OCI-LY1 (cell line): ENCODE results near the gene MCFD2.
A peak's percentile ranks its signal among the peaks of the same experiment; 100 is the strongest.

ENCODE experiments used
- H2AFZ ChIP-seq: fragments of 200-600 bp; sonication (generic), shearing (Covaris generic); 2 replicates; pipeline ENCODE4 v1.6.0; 2014; ENCODE audit warnings: antibody characterized with exemption, mild to moderate bottlenecking, low read length
- H3F3A ChIP-seq: fragments of 200-600 bp; sonication (generic), shearing (Covaris generic); 2 replicates; pipeline ENCODE4 v1.6.0; 2014; ENCODE audit warnings: mild to moderate bottlenecking, antibody characterized with exemption, low read length, moderate library complexity; ENCODE audit not compliant: insufficient read depth
- H3K27ac ChIP-seq: fragments of 200-600 bp; sonication (generic); 2 replicates; pipeline ENCODE4 v1.5.1; 2014; ENCODE audit warnings: low read length, mixed run types, mild to moderate bottlenecking, low read depth; ENCODE audit not compliant: poor library complexity, severe bottlenecking
- H3K27me3 ChIP-seq: fragments of 200-600 bp; sonication (generic); 2 replicates; pipeline ENCODE4 v1.6.0; 2014; ENCODE audit warnings: antibody characterized with exemption, mild to moderate bottlenecking, low read length, moderate library complexity; ENCODE audit not compliant: insufficient read depth
- H3K36me3 ChIP-seq: fragments of 200-600 bp; sonication (generic); 2 replicates; pipeline ENCODE4 v1.6.1; 2014; ENCODE audit warnings: mild to moderate bottlenecking, antibody characterized with exemption, low read length, moderate library complexity, mixed read lengths; ENCODE audit not compliant: insufficient read depth
- H3K4me1 ChIP-seq: fragments of 200-600 bp; sonication (generic); 2 replicates; pipeline ENCODE4 v1.5.1; 2014; ENCODE audit warnings: mild to moderate bottlenecking, low read length, moderate library complexity; ENCODE audit not compliant: insufficient read depth, severe bottlenecking
- H3K4me2 ChIP-seq: fragments of 200-600 bp; sonication (generic), shearing (Covaris generic); 2 replicates; pipeline ENCODE4 v1.6.1; 2014; ENCODE audit warnings: low read length
- H3K4me3 ChIP-seq: fragments of 200-600 bp; sonication (generic); 2 replicates; pipeline ENCODE4 v1.5.1; 2014; ENCODE audit warnings: low read length, low read depth, mild to moderate bottlenecking, mixed read lengths; ENCODE audit not compliant: poor library complexity, severe bottlenecking
- H3K79me2 ChIP-seq: fragments of 200-600 bp; shearing (Covaris generic); 2 replicates; pipeline ENCODE4 v1.6.1; 2016; ENCODE audit warnings: mixed run types, low read length, mixed read lengths; ENCODE audit not compliant: insufficient read depth
- H3K9ac ChIP-seq: fragments of 200-600 bp; sonication (generic), shearing (Covaris generic); 2 replicates; pipeline ENCODE4 v1.6.1; 2014; ENCODE audit warnings: mild to moderate bottlenecking, low read length, mixed read lengths
- H3K9me2 ChIP-seq: fragments of 200-600 bp; sonication (generic), shearing (Covaris generic); 2 replicates; pipeline ENCODE4 v1.6.1; 2014; ENCODE audit warnings: low read depth, mild to moderate bottlenecking, low read length, mixed read lengths
- H3K9me3 ChIP-seq: fragments of 200-600 bp; shearing (Covaris generic); 2 replicates; pipeline ENCODE4 v1.6.1; 2014; ENCODE audit warnings: low read length, mixed read lengths
- H4K20me1 ChIP-seq: fragments of 200-600 bp; sonication (generic), shearing (Covaris generic); 2 replicates; pipeline ENCODE4 v1.6.0; 2016; ENCODE audit warnings: mild to moderate bottlenecking, low read length; ENCODE audit not compliant: insufficient read depth
- EZH2 ChIP-seq: fragments of 200-600 bp; sonication (generic), shearing (Covaris generic); IDR thresholded peaks from 2 replicates; pipeline ENCODE4 v1.8.0; 2017; ENCODE audit warnings: borderline replicate concordance, mixed run types, mild to moderate bottlenecking, antibody characterized with exemption, low read length, moderate library complexity, mixed read lengths
- TF ChIP-seq, protein P1 (sequence below): fragments of 200-600 bp; sonication (generic), shearing (Covaris generic); IDR thresholded peaks from 2 replicates; pipeline ENCODE4 v1.5.1; 2017; ENCODE audit warnings: mild to moderate bottlenecking, antibody characterized with exemption, low read length, moderate library complexity, mixed read lengths

Gene MCFD2

DNA sequence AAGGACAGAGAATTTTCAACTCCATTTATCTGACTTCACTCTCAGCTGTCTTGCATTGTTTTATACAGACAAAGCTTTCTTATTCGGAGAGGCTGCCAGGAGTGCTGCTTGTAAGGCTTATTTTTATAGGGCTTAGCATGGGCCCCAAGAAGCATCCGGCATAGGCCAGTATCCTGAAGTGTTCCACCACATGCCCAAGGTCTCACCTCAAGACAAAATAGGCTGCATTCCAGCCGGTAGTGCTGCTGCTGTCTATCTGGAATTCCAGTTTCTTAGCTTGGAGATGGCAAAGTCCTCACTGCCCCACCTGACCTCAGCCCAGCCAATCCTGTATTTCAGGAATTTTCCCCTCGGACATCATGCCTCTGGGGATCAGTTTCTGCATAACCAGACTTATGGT is 47.6 kb upstream of the MCFD2 start:
- H2AFZ ChIP-seq = no peak overlapping the region
- no peak overlapping the region for H3K4me3 ChIP-seq
- no peak overlapping the region for H3K9ac ChIP-seq
- H3K36me3 ChIP-seq = peaks cover 81% of the 10 kb centered on the region
- TF ChIP-seq, protein P1, sequence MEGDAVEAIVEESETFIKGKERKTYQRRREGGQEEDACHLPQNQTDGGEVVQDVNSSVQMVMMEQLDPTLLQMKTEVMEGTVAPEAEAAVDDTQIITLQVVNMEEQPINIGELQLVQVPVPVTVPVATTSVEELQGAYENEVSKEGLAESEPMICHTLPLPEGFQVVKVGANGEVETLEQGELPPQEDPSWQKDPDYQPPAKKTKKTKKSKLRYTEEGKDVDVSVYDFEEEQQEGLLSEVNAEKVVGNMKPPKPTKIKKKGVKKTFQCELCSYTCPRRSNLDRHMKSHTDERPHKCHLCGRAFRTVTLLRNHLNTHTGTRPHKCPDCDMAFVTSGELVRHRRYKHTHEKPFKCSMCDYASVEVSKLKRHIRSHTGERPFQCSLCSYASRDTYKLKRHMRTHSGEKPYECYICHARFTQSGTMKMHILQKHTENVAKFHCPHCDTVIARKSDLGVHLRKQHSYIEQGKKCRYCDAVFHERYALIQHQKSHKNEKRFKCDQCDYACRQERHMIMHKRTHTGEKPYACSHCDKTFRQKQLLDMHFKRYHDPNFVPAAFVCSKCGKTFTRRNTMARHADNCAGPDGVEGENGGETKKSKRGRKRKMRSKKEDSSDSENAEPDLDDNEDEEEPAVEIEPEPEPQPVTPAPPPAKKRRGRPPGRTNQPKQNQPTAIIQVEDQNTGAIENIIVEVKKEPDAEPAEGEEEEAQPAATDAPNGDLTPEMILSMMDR = no peak
- no peak for TF ChIP-seq EZH2
- H3F3A ChIP-seq = no peaks in the 10 kb centered on the region
- no peak overlapping the region for H3K4me2 ChIP-seq
- peaks cover 8% of the 10 kb centered on the region; the same call in 1 of the 2 replicates for H3K79me2 ChIP-seq
- no peaks in the 10 kb centered on the region for H4K20me1 ChIP-seq
- no peaks in the 10 kb centered on the region for H3K9me2 ChIP-seq
- H3K27me3 ChIP-seq = no peaks in the 10 kb centered on the region
- H3K27ac ChIP-seq = no peak overlapping the region
- H3K9me3 ChIP-seq = no peaks in the 10 kb centered on the region
- no peaks in the 10 kb centered on the region for H3K4me1 ChIP-seq

DNA sequence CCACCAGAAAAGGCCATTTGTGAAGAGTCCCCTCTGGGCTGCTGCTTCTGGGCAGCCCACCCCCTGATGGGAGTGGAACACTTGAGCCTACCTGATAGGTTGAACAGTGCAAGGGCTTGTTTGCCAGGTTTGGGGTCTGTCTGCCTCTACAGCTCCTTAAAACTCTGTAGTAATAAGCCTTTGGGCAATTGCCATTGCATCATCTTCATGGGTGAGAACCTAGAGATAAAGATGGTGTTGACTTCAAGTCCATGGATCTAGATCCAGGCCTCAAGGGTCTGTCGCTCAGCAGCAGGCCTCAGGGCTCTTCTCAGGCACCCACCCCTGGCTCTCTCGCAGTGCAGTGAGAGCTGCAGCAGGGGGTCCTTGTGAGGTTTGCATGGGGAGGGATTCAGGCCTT is 47.1 kb upstream of the MCFD2 start:
- Histone ChIP-seq H3K36me3 (peaks cover 81% of the 10 kb centered on the region), H4K20me1 (no peaks in the 10 kb centered on the region), H3K4me1 (no peaks in the 10 kb centered on the region), H3K9ac (no peak overlapping the region), H3K79me2 (peaks cover 7% of the 10 kb centered on the region; the same call in 1 of the 2 replicates), H3K9me2 (no peaks in the 10 kb centered on the region), H3K9me3 (no peaks in the 10 kb centered on the region), H2AFZ (no peak overlapping the region), H3K27me3 (no peaks in the 10 kb centered on the region), H3K27ac (no peak overlapping the region), H3K4me3 (no peak overlapping the region), H3K4me2 (no peak overlapping the region), H3F3A (no peaks in the 10 kb centered on the region)
- TF ChIP-seq, protein P1 = no peak
- no peak for TF ChIP-seq EZH2

DNA sequence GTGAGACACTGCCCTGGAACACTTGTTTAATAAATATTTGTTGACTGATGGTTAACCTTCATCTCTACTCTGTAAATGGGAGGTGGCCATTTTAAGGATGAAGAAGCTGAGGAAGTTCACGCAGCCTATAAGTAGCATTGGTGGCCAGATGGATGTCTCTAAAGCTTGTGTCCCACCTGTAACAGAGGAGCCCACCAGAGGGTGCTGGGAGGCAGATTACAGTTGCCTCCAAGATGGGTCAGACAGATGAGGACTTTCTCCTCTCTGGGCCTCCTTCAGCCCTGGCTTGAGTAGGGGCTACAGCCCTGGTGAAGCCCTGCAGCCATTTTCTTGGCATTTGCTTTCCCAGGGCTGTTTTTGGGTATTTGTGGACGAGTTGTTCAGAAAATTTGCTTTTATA is 45.0 kb upstream of the MCFD2 start:
- H3K36me3 ChIP-seq = peaks cover 94% of the 10 kb centered on the region
- no peaks in the 10 kb centered on the region for H3K9me2 ChIP-seq
- no peak overlapping the region for H3K27ac ChIP-seq
- H3K4me1 ChIP-seq = no peaks in the 10 kb centered on the region
- no peaks in the 10 kb centered on the region for H3F3A ChIP-seq
- H3K79me2 ChIP-seq = no peaks in the 10 kb centered on the region
- no peak overlapping the region for H3K4me2 ChIP-seq
- no peak for TF ChIP-seq EZH2
- TF ChIP-seq, protein P1 = peak; percentile 45; the same call in 1 of the 2 replicates
- no peak overlapping the region for H3K4me3 ChIP-seq
- H2AFZ ChIP-seq = no peak overlapping the region
- no peak overlapping the region for H3K9ac ChIP-seq
- no peaks in the 10 kb centered on the region for H3K27me3 ChIP-seq
- no peaks in the 10 kb centered on the region for H4K20me1 ChIP-seq
- no peaks in the 10 kb centered on the region for H3K9me3 ChIP-seq
